Activated T-cell treated with anti-CD3 and anti-CD28 coated beads for 1 hour (primary cell): ENCODE data around the gene ANKRD30A.
"Not testable (repeated sequence)": the region's sequence is repeated elsewhere in the genome, so short reads cannot be mapped to it uniquely, and the experiment has no call there.

Experiments used
- DNase-seq: peaks from one replicate; pipeline ENCODE4 v3.0.0-alpha.2; 2020; ENCODE audit warnings: low read depth

The ANKRD30A gene

DNA sequence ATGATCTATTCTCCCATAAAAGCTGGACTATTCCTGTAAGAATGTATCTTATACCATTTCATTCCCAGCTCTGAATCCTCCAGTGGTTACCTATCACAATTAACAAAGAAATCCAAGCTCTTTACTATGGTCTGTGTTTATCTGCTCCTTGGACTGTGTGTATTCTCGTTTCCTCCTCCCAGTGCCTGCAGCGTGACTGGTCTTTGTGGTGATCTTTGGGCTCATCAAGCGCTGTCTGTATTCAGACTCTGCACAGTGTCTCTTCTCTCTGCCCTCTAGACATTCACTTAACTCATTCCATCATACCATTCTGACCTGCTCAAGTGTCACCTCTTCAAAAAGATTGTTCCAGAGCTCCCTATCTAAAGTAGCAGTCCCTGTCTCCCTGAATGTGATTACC lies 130.4 kb downstream of the ANKRD30A start:
- DNase-seq = not testable (repeated sequence)

DNA sequence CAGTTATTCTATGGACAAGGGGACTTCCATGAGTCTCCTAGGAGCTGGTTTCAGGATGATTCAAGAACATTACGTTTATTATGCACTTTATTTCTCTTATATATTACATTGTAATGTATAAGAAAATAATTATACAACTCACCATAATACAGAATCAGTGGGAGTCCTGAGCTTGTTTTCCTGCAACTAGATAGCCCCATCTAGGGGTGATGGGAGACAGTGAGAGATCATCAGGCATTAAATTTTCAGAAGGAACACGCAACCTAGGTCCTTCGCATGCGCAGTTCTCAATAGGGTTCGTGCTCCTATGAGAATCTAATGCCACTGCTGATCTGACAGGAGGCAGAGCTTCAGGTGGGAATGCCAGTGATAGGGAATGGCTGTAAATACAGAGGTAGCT lies 137.9 kb downstream of the ANKRD30A start:
- no peak for DNase-seq

GRCh38 chr10:37268266-37268665 lies 142.9 kb downstream of the ANKRD30A start:
- no peak for DNase-seq

GRCh38 chr10:37269554-37270256 lies 144.3 kb downstream of the ANKRD30A start:
- no peak for DNase-seq

GRCh38 chr10:37275216-37275777 lies 149.9 kb downstream of the ANKRD30A start:
- DNase-seq = no peak

DNA sequence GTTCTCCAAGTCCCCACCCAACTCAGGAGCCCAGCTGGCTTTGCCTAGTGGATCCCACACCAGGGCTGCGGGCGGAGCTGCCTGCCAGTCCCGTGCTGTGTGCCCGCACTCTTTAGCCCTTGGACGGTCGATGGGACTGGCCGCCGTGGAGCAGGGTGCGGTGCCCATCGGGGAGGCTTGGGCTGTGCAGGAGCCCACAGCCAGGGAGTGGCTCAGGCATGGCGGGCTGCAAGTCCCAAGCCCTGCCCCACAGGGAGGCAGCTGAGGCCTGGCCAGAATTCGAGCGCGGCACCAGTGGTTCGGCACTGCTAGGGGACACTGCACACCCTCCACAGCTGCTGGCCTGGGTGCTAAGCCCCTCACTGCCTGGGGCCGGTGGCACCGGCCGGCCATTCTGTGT lies 159.7 kb downstream of the ANKRD30A start:
- DNase-seq = no peak

GRCh38 chr10:37289833-37290464 lies 164.6 kb downstream of the ANKRD30A start:
- DNase-seq = no peak

GRCh38 chr10:37301271-37301670 lies 175.9 kb downstream of the ANKRD30A start:
- no peak for DNase-seq

GRCh38 chr10:37304036-37304435 lies 178.6 kb downstream of the ANKRD30A start:
- DNase-seq = no peak

DNA sequence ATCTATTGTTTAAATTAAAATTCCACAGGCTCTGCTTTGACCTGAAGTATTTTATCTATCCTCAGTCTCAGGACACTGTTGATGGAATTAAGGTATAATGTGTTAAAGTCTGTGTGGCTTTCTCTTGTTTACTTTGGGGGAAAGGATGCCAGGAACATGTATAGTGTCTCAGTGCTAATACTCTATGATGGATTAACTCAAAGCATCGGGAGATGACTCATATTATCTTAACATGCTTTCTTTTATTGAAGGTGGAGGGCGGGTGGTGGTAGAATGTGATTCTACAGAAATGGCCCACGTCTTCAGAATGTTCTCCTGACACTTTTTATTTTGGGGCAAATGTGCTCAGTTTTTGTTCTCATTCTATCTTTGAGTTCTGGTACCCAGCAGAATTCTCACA lies 189.0 kb downstream of the ANKRD30A start:
- no peak for DNase-seq

DNA sequence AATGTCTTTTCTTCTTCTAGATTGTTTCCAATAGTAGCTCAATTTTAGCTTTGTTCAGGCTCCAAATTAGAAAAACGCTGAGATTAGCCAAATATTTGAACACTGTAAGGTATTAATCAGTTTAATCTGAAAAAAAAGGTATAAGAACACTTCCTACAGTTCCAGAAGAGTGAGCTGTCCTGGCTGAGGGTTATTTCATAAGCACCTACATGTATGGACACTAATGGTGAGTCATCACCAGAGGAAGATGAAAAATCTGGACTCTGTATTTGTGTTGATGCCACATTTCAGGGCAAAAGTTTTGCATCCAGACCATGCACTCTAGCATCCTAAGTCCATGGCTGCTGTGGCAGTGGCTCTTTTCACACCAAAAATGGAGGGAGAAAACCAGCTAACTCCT lies 189.5 kb downstream of the ANKRD30A start:
- no peak for DNase-seq

DNA sequence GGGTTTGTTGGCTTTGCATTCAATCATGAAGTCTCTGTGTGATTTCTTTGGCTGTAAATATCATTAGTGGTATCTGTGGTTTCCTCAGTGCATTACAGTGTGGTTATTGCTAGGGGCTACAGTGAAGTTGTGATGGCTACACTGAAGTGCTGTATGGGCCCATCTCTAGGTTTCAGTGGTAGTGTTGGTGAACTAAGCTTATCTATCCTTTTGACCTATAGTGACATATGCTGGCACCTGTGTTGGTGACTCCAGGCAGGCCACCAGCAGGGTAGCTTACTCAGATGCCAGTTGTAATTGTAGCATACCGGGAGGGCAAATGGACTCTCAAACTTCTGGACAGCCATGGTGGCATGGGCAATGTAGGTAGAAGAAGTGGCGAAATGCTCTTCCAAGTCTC lies 219.0 kb downstream of the ANKRD30A start:
- no peak for DNase-seq

DNA sequence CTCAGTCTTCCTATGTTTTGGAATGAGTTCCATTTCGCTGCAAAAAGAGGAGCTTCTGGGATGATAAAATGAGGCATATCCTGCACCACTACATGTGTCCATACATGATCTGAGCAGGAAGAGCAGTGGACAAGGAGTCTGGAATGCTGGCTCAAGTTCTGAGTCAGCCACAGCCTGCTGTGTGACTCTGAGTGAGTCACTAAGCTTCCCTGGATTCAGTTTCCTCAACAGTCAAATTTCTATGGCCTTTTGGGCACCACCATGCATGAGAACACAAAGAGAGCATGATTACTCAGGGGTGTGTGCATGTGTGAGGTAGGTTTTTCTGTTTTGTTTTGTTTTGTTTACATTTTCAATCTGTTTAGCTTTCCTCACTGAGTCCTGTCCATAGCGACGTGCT lies 254.6 kb downstream of the ANKRD30A start:
- no peak for DNase-seq

DNA sequence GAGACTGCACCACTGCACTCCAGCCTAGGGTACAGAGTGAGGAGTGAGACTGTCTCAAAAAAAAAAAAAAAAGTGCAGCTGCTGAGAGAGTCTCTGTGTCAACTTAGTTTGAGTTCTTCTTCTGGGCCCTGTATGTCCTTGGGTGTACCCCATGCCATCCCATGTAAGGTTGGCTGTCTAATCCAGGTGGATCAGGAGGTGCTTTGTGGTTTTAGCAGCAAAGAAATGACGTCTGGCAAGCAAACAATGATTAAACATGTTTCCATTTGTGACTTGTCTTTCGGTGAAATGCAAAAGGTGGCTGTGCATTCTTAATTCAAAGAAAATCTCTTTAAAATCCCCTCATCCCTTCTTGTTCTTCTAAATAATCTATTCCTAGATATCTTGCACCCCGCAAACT lies 255.9 kb downstream of the ANKRD30A start:
- no peak for DNase-seq

GRCh38 chr10:37384923-37385322 lies 259.5 kb downstream of the ANKRD30A start:
- DNase-seq = no peak

DNA sequence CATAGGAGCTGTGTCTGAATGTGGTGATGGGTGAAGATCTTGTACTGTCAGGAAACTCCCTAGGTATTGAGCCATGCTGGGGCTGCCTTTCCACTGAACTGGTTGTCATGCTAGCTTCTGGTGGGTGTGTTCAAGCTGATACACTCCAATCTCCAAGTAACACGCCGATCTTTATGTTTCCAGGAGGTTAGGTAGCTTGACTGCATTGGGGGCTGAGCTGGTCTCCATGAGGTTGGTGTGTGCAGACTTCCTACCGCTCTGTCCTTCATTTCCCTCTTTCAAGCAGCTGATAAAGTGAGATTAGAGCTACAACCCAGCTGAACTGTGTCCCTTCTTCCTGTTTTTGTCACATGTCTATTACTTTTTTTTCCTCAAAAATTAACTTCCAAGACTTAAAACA lies 265.5 kb downstream of the ANKRD30A start:
- DNase-seq = no peak

GRCh38 chr10:37400774-37401173 lies 275.4 kb downstream of the ANKRD30A start:
- DNase-seq = not testable (repeated sequence)

- no peak for DNase-seq
Measured at GRCh38 chr10:37401225-37401624, 275.8 kb downstream of the ANKRD30A start.

DNA sequence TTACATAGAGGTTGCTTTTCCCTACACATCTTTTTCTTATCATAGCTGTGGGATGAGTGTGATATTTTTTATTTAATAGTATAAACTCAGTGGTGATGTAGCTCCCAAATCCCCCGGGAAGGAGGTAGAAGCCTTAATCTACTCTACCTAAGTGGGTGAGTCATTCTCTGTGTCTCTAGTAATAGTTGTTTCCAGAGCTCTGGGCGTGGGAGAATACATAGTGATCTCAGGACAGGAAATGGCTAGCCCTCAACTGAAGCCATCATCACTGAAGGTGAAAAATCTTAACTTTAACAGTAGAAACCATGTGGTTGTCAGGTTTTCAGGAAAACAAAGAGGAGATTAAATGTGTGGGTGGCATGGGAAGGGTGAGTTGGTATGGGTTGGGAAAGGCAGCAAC lies 278.4 kb downstream of the ANKRD30A start:
- no peak for DNase-seq
